Neural cell (in vitro differentiated cells): Measurements from ENCODE around the gene SLC23A1.

Experiments
- CTCF ChIP-seq: fragments of 450-650 bp; IDR thresholded peaks from 2 replicates; pipeline ENCODE4 v1.5.1; 2014; ENCODE audit warnings: antibody characterized with exemption, mild to moderate bottlenecking, moderate library complexity; ENCODE audit not compliant: poor library complexity, severe bottlenecking
- EP300 ChIP-seq: fragments of 450-650 bp; conservative IDR thresholded peaks from 2 replicates; pipeline ENCODE4 v1.6.1; 2014; ENCODE audit warnings: antibody characterized with exemption, mild to moderate bottlenecking, moderate library complexity; ENCODE audit not compliant: poor library complexity, severe bottlenecking
- RAD21 ChIP-seq: fragments of 450-650 bp; conservative IDR thresholded peaks from 2 replicates; pipeline ENCODE4 v1.6.1; 2014; ENCODE audit warnings: antibody characterized with exemption, mild to moderate bottlenecking, moderate library complexity
- TAF1 ChIP-seq: IDR thresholded peaks from 2 replicates; pipeline ENCODE4 v1.6.1; 2012; ENCODE audit warnings: low read depth

- TF ChIP-seq TAF1: no peak
- TF ChIP-seq CTCF: no peak
- TF ChIP-seq RAD21: no peak
- no peak for TF ChIP-seq EP300
Observed at GRCh38 chr5:139341187-139341688, 41.9 kb downstream of the SLC23A1 start.
